ENCODE data around the gene NRDE2.

Gene NRDE2

GRCh38 chr14:90331497-90332270 is at the start of gene NRDE2:
Gene NRDE2 (minus strand): TSS chr14:90331941. CDS start chr14:90331904, 37 bp downstream.
- H3K36me3 ChIP-seq: peaks cover 0 to 10% (median 7%) of the 10 kb centered on the region in 11 experiments; a peak in 11 of 22 replicates
- H3K27me3 ChIP-seq: no peaks in the 10 kb centered on the region
- peak within 1 kb of the TSS; percentile 58 to 74 (median 68) for H3K4me3 ChIP-seq
- H3K4me2 ChIP-seq: peak within 1 kb of the TSS; percentile 73 to 94 (median 87)
- no peaks in the 10 kb centered on the region for H3K9me3 ChIP-seq (replicated peaks in 1 of 11)
- H3K4me1 ChIP-seq: peaks cover 10 to 17% (median 14%) of the 10 kb centered on the region in 10 experiments
- H3K9ac ChIP-seq: peak within 1 kb of the TSS; percentile 78 to 92 (median 87)
- no peak for TF ChIP-seq Cebpa-rat (IDR thresholded peaks at IDR 0.05)
- peaks cover 0 to 17% (median 0%) of the 10 kb centered on the region in 11 experiments; a peak in 3 of 22 replicates for H4K20me1 ChIP-seq
- peak within 1 kb of the TSS; percentile 67 to 95 (median 90); a peak in 21 of 22 replicates for H3K27ac ChIP-seq

- H3K9ac ChIP-seq: peak overlapping the region in 2 of 11 experiments; percentile 94 to 96; a peak in 2 of 22 replicates
- H3K27ac ChIP-seq: 0 out of 22 replicates have a peak overlapping the region, but pooled peaks of 1 of the 11 experiments have one; percentile 100
Measured at GRCh38 chr14:90381011-90381786, 49.5 kb upstream of the NRDE2 start.

GRCh38 chr14:90379106-90379505 is 47.4 kb upstream of the NRDE2 start:
- H4K20me1 ChIP-seq: no peaks in the 10 kb centered on the region
- no peaks in the 10 kb centered on the region for H3K9me3 ChIP-seq (replicated peaks in 1 of 11)
- H3K4me1 ChIP-seq: peaks cover 14 to 22% (median 18%) of the 10 kb centered on the region in 10 experiments
- H3K9ac ChIP-seq: no peak overlapping the region
- no peak overlapping the region for H3K4me2 ChIP-seq
- H3K4me3 ChIP-seq: no peak overlapping the region
- TF ChIP-seq Cebpa-rat (IDR thresholded peaks at IDR 0.05): no peak
- no peaks in the 10 kb centered on the region for H3K36me3 ChIP-seq
- H3K27ac ChIP-seq: no peak overlapping the region
- H3K27me3 ChIP-seq: no peaks in the 10 kb centered on the region

More at GRCh38 chr14:90381011-90381786, 49.5 kb upstream of the NRDE2 start:
- no peak for TF ChIP-seq Cebpa-rat (IDR thresholded peaks at IDR 0.05)
- H4K20me1 ChIP-seq: no peaks in the 10 kb centered on the region
- H3K36me3 ChIP-seq: no peaks in the 10 kb centered on the region
- peak overlapping the region; percentile 82 to 98 (median 91) for H3K4me2 ChIP-seq
- H3K4me3 ChIP-seq: no peak overlapping the region
- no peaks in the 10 kb centered on the region for H3K9me3 ChIP-seq (replicated peaks in 1 of 11)
- H3K4me1 ChIP-seq: peaks cover 28 to 38% (median 33%) of the 10 kb centered on the region in 10 experiments
- no peaks in the 10 kb centered on the region for H3K27me3 ChIP-seq

GRCh38 chr14:90378249-90378648 is 46.5 kb upstream of the NRDE2 start:
- no peak overlapping the region for H3K9ac ChIP-seq
- H3K27me3 ChIP-seq: no peaks in the 10 kb centered on the region
- no peaks in the 10 kb centered on the region for H3K9me3 ChIP-seq (replicated peaks in 1 of 11)
- no peak overlapping the region for H3K27ac ChIP-seq
- no peak overlapping the region for H3K4me2 ChIP-seq
- no peaks in the 10 kb centered on the region for H3K36me3 ChIP-seq
- TF ChIP-seq Cebpa-rat (IDR thresholded peaks at IDR 0.05): no peak
- no peak overlapping the region for H3K4me3 ChIP-seq
- H3K4me1 ChIP-seq: peaks cover 11 to 15% (median 12%) of the 10 kb centered on the region in 10 experiments
- H4K20me1 ChIP-seq: no peaks in the 10 kb centered on the region

- TF ChIP-seq Cebpa-rat (IDR thresholded peaks at IDR 0.05): no peak
- Histone ChIP-seq H3K27me3 (no peaks in the 10 kb centered on the region), H3K36me3 (no peaks in the 10 kb centered on the region), H4K20me1 (no peaks in the 10 kb centered on the region), H3K9ac (no peak overlapping the region), H3K27ac (no peak overlapping the region), H3K4me1 (peaks cover 0 to under 1% (median 0%) of the 10 kb centered on the region in 10 experiments; a peak in 4 of 20 replicates), H3K4me3 (no peak overlapping the region), H3K9me3 (replicated peaks in 1 of 11) (no peaks in the 10 kb centered on the region), H3K4me2 (no peak overlapping the region)
Measured at GRCh38 chr14:90375934-90376333, 44.2 kb upstream of the NRDE2 start.

- no peaks in the 10 kb centered on the region for H4K20me1 ChIP-seq
- no peak overlapping the region for H3K9ac ChIP-seq
- H3K9me3 ChIP-seq (replicated peaks in 1 of 11): no peaks in the 10 kb centered on the region
- H3K4me3 ChIP-seq: no peak overlapping the region
- H3K27ac ChIP-seq: no peak overlapping the region
- H3K4me2 ChIP-seq: no peak overlapping the region
- no peaks in the 10 kb centered on the region for H3K27me3 ChIP-seq
- H3K36me3 ChIP-seq: no peaks in the 10 kb centered on the region
- TF ChIP-seq Cebpa-rat (IDR thresholded peaks at IDR 0.05): no peak
- no peaks in the 10 kb centered on the region for H3K4me1 ChIP-seq
Measured at GRCh38 chr14:90374813-90375212, 43.1 kb upstream of the NRDE2 start.

- no peak overlapping the region for H3K4me2 ChIP-seq
- no peak for TF ChIP-seq Cebpa-rat (IDR thresholded peaks at IDR 0.05)
- no peaks in the 10 kb centered on the region for H3K4me1 ChIP-seq
- H3K27me3 ChIP-seq: no peaks in the 10 kb centered on the region
- H3K9ac ChIP-seq: no peak overlapping the region
- H4K20me1 ChIP-seq: no peaks in the 10 kb centered on the region
- H3K9me3 ChIP-seq (replicated peaks in 1 of 11): no peaks in the 10 kb centered on the region
- no peak overlapping the region for H3K4me3 ChIP-seq
- no peaks in the 10 kb centered on the region for H3K36me3 ChIP-seq
- no peak overlapping the region for H3K27ac ChIP-seq
Measured at GRCh38 chr14:90373887-90374286, 42.1 kb upstream of the NRDE2 start.

GRCh38 chr14:90368946-90369721 is 37.4 kb upstream of the NRDE2 start:
- Histone ChIP-seq H3K27ac (no peak overlapping the region), H3K4me2 (no peak overlapping the region)

GRCh38 chr14:90362558-90362896 is 30.8 kb upstream of the NRDE2 start:
- no peaks in the 10 kb centered on the region for H4K20me1 ChIP-seq
- H3K4me2 ChIP-seq: no peak overlapping the region
- no peak for TF ChIP-seq Cebpa-rat (IDR thresholded peaks at IDR 0.05)

More at GRCh38 chr14:90368946-90369721, 37.4 kb upstream of the NRDE2 start:
- Histone ChIP-seq H3K9me3 (replicated peaks in 1 of 11) (no peaks in the 10 kb centered on the region), H3K9ac (no peak overlapping the region), H3K27me3 (no peaks in the 10 kb centered on the region), H4K20me1 (no peaks in the 10 kb centered on the region), H3K36me3 (no peaks in the 10 kb centered on the region), H3K4me1 (peaks cover 0 to 8% (median 0%) of the 10 kb centered on the region in 10 experiments; a peak in 4 of 20 replicates), H3K4me3 (no peak overlapping the region)
- TF ChIP-seq Cebpa-rat (IDR thresholded peaks at IDR 0.05): no peak

More at GRCh38 chr14:90362558-90362896, 30.8 kb upstream of the NRDE2 start:
- Histone ChIP-seq H3K27ac (no peak overlapping the region), H3K9ac (no peak overlapping the region), H3K9me3 (replicated peaks in 1 of 11) (no peaks in the 10 kb centered on the region), H3K4me1 (peaks cover 0 to 8% (median 0%) of the 10 kb centered on the region in 10 experiments; a peak in 4 of 20 replicates), H3K36me3 (no peaks in the 10 kb centered on the region), H3K27me3 (no peaks in the 10 kb centered on the region), H3K4me3 (no peak overlapping the region)
